ENCODE data around the gene TRIM39.

The TRIM39 gene

DNA sequence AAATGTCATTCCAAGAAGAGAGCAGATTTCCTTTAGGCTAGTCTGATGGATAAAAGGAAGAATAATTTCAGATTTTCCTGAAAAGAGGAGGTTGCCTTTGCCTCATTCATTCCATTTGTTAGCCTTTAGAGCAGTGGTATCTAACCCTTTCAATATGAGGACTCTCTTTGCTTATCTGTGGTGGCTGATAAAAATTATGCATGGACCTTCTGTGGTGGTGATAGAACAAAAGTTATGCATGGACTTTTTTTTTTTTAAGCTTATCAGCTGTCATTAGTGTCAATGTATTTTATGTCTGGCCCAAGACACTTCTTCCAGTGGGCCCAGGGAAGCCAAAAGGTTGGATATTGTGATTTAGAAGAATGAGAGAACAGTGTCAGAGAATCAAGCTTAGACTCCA lies 1.7 kb downstream of the TRIM39 start:
- no peak for DNase-seq

DNA sequence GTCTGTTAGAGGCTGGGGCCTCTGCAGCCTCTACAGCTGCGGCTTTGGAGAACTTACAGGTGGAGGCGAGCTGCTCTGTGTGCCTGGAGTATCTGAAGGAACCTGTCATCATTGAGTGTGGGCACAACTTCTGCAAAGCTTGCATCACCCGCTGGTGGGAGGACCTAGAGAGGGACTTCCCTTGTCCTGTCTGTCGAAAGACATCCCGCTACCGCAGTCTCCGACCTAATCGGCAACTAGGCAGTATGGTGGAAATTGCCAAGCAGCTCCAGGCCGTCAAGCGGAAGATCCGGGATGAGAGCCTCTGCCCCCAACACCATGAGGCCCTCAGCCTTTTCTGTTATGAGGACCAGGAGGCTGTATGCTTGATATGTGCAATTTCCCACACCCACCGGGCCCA lies 2.6 kb downstream of the TRIM39 start:
- no peak for DNase-seq

DNA sequence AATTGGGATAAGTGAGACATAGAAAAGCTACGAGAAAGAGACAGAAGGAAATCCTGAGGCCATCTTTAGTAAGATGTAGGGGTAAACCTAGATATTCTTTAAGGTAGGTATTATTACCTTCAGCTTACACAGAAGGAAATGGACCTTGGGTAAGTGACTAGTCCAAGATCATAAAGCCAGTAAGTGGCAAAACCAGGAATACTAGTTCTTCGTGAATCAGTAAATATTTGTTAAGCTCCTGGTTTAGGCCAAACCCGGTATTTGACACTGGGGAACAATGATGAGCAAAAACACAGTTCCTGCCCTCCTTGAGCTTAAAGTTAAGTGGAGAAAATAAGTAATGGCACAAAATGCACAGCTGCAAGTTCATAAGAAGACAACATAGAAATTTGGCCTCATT lies 5.3 kb downstream of the TRIM39 start:
- DNase-seq: no peak

DNA sequence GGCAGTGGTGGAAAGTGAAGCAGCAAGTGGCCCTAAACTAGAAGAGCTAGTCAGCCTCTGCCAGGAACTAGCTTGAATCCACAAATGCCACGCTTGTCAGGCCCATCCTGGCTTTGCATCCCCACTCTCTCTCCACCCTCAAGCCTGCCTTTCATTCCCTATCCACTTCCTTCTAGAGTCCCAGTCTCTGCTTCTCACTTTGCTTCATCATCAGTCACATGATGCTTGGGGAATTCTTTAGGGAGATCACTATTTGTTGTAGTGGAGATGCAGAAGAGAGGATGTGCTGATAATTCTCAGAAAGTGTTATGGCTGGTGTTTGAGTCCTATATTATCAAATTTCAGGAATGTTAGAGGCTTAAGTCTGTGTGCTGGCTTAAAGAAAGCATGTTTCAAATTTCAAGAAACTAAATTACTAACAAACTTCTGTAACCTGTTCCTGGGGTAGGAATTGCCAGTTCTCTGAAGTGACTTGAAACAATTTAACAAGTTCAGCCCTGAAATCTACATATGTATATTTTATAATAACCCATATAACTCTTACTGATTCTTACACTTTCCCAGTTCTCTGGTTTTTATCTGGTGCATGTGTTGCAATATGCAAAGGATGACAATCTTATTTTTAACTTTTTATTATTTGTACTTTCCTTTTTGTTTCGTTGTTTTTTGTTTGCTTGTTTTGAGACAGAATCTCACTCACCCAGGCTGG lies 7.5 kb downstream of the TRIM39 start:
- no peak for DNase-seq

DNA sequence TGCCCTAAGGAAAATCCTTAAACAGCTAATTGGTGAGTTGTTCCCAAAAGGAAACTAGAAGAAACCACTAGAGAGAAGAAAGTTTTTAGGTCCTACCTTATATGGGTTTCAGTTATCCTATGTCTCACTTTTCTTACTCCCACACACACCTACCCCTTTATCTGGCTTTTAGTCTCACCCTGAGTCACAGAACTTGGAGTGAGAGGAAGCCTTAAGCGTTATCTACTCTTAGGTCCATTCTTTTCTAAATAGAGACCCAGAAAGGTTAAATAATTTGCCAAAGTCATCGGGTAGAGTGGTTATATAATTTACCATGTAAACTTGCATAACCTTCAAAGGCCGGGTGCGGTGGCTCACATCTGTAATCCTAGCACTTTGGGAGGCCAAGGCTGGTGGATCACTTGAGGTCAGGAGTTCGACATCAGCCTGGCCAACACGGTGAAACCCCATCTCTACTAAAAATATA lies 13.9 kb downstream of the TRIM39 start:
- no peak for DNase-seq

DNA sequence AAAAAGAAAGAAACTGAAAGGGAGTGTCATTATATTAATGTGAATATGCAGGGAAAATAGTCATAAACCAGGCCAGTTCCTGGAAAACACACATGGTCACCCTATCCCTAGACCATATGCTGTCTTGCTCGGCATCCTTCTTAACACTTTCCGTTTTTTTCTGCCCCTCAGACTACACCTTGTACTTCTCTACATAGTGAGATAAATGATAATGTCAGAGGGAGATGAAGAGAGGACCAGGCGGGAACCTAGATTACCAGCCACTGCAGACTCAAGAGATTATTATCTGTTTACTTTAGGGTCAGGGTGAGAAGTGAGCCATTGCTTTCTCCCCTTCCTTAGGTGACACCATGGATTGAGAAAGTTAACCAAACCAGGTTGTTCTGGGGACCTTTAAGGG lies 14.5 kb downstream of the TRIM39 start:
- DNase-seq: no peak

DNA sequence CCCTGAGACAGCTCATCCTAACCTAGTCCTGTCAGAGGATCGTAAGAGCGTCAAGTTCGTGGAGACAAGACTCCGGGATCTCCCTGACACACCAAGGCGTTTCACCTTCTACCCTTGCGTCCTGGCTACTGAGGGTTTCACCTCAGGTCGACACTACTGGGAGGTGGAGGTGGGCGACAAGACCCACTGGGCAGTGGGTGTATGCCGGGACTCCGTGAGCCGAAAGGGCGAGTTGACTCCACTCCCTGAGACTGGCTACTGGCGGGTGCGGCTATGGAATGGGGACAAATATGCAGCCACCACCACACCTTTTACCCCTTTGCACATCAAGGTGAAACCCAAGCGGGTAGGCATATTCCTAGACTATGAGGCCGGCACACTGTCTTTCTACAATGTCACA lies 15.0 kb downstream of the TRIM39 start:
- DNase-seq: no peak

DNA sequence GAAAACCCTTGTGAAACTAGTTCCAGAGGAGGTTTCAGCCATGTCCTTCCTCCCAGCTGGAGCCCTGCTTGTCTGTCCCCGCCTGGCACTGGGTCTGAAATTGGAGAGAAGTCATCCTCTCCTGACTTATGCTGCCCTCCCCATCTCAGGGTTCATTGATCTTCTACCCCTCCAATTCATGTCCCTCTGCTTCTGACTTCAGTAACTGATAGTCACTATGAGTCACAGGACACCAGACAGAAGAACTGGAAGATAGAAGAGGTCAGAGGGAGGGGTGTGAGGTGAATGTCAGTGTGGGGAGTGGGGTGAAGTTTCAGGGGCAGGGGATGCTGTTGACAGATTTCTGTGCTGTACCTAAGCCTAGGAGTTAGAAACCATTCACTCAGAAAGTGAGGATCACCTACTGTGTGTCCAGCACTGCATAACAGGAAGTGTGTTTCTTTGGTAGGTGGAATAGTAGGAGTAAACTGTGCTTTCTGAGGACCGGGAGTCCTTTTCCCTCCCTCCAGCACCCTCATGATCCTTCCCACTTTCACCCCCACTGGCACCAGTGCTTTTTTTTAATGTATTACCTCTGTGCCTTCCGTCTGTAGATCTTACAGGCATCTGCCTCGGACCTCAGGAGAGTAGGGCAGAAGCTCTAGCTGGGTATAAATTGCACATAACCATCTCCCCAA lies 17.6 kb downstream of the TRIM39 start:
- DNase-seq: no peak

DNA sequence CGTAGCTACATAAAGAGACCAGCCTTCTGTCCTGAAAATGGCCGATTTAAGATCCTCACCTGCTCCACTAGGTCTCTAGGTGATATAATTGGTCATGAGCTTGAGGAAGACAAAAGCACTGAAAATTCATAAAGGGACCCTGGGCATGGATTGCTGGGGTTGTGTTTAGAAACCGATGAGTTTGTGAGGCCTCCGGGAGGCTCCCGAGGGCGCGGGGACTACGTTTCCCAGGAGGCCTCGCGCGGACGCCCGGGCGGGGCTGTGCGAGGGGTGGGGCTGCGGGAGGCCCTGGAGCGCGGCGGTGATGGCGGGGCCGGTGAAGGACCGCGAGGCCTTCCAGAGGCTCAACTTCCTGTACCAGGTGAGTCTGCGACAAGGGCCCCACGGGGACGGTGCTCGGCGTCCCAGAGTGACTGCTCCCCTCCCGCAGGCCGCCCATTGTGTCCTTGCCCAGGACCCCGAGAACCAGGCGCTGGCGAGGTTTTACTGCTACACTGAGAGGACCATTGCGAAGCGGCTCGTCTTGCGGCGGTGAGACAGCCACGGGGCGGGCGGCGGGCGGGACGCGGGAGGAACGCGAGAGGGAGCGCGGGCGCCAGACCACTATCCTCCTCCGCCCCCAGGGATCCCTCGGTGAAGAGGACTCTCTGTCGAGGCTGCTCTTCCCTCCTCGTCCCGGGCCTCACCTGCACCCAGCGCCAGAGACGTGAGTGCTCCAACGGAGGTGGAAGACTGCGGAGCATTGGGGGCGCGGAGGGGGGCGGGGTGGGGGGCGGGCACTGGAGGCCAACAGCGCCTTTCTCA lies 18.3 kb downstream of the TRIM39 start, which contains the start of gene RPP21:
Gene RPP21, plus strand, starts transcription at position 289 of the 804 bp plus-strand sequence. Its CDS starts 16 bp downstream, at position 305.
- peak; percentile 90 for DNase-seq

DNA sequence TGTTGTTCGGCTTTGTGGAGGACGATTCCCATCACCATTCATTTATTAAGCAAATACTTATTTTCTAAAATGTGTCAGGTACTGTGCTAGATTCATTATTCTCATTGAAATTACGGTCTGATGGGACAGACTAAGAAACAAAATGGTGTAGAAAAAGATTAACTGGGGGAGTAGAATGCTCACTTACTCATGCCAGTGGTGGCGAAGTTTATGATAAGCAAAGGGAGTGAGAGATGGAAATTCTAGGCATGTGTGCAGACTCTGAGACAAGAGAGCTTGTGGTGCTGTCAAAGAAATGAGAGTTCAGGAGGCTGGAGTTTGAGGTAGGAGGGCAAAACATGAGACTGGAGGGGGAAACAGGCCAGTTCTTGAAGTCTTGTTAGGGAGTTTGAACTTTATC lies 19.1 kb downstream of the TRIM39 start:
- DNase-seq: no peak

DNA sequence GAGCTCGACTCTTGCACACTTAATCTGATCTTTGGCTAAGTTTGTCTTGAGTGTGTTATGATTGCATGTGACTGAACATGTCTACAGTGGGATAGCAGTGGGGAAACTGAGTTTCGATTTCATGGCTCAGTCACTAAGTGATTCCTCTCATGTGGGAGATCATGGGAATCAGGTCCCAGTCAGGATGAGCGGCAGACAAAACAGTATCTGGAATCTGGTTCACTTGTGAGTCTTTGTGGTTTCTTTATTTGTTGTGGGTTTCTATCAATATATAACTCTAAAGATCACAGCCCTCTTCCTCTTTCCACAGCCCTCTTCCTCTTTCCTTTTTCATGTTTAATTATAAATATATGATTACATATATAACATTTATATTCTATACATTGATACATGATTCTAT lies 22.2 kb downstream of the TRIM39 start:
- no peak for DNase-seq

DNA sequence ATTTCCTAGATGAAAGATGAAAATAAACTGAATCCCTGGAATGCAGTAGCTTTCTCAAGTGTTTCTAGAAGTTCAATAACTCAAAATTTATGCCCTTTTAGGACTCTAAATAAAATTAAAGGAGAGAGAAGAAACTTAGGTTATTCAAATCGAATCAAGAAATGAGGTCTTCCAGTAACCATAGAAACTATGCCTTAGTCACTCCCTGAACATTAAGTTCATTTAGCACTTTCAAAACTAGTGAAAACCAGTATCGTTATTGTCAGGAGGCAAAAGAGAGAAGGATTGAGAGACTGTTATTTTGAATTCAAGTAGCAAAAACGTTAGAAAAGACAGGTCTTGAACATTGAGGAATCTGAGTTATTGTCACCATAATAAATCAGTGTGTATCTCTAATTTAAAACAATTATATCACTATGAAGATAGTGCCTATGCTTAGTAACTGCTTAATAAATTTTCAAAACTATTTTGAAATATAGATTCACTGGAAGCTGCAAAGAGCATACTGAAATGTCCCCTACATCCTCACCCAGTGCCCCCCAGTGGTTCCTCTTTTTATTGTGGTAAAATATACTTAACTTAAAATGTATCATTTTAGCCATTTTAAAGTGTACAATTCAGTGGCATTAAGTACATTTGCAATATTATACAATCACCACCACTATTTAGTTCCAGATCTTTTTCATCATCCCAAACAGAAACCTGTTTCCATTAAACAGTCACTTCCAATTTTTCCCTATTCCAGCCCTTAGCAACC lies 22.9 kb downstream of the TRIM39 start:
- no peak for DNase-seq

DNA sequence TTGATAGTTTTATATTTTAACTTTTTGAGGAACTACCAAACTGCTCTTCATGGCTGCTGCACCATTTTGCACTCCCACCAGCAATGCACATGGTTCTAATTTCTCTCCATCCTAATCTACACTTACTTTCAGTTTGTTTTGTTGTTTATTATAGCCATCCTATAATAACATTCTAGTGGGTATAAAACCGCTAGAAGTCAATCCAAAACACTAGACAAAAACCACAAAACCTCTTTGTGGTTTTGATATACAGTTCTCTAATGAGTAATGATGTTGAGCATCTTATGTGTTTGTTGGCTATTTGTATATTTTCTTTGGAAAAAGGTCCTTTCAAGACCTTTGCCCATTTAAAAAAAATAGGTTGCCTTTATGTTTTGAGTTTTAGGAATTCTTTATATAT lies 23.8 kb downstream of the TRIM39 start:
- no peak for DNase-seq

DNA sequence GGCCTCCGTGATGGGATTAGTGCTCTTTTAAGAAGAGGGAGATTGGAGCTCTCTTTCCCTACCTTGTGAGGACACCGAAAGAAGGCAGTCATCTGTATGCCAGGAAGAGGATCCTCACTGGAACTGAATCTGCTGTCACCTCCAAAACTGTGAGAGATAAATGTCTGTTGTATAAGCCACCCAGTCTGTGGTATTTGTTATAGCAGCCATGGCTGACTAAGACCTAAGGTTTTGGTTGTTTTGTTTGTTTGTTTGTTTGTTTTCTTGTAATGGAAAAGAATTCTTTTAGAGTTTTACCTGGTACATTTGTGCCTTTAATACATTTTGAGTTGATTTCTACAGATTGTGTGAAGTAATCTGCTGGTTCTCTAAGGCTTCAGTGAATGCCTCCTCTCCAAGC lies 25.8 kb downstream of the TRIM39 start:
- DNase-seq: no peak

DNA sequence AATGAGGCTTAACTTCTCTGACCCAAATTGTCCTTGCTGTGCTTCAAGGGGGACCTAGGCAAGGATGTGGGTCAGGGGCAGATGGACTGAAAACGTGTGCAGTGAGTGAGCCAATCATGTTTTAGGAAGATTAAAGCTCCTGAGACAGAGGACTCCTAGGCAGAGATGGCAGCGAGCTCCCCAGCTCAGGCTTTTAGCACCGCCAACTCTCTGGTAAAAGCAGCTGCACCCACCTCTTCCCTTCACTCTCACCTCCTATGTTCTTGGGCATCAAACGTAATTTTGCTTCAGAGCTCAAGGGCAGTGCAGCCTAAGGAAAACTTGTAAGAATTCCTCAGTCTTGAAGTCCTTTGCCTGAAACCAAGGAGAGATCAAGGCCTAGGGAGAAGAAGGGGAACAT lies 28.6 kb downstream of the TRIM39 start:
- no peak for DNase-seq

DNA sequence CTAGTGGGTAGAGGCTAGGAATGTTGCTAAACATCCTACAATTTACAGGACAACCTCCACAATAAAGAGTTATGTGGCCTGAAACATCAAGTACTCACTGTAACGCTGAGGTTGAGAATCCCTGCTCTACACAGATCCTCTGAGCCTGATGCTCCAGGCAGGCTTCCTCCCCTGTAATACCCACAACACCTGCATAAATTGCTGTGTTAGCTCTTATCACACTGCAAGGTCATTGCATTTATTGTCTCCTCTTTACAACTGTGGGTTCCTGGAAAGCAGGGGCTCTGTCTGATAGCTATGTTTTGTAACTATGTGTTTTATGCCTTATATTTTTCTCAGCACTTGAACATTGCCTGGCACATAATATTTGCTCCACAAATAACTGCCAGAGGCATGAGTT lies 29.8 kb downstream of the TRIM39 start:
- no peak for DNase-seq

DNA sequence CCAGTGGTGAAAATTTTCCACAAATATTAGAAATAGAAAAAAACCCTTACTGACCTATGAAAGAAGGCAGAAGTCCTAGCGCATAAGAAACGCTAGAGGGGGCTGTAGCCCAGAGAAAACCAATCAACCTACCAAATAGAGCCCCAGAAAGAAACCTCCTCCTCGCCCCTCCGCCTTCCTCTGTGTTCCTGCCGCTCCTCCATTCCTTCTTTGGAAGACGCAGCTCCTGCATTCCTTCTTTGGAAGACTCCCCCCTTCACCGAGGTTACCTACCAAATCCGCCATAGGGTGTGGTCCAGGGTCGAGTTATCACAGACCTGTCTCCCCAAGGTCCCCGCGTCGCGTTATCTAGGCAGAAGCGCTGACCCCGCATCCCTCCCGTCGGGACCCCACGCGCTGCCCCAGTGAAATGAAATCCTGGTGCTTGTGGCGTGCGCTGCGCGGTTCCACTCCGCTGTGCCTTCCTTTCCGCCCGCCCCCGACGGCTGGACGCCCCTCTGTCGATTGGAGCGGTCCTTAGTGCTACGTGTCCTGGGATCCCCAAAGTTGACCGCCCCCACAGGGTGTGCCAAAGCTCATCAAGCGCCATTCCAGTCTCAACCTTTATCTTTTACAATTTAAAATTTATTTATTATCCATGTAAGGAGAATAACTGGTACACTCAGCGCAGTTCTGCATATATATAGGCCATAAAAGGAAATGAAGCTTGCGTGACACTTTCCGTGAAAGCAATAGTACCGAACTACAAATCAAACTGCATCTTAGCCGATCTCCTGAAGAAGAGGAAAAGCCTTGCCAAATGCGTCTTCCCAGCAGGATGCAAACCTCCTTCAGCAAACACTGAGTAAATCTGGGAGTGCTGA lies 31.2 kb downstream of the TRIM39 start:
- DNase-seq: peak; percentile 53

DNA sequence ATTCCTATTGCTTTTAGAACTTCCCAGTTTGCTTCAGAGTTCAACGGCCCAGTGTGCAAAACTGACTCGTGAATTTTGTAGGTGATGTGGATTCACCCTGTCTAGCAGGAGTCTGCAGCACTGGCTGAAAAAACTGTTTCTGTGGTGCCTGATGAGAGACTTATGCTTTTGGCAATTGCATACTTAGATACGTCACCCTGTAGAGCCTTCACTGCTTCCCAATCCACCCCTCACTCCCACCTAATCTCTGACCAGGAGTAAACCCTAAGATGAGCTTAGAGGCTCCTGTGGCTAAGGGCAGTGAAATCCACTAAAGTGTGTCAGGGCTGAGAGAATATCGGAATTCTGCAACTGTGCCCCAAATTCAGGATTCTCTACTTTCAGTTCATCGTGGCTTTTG lies 32.5 kb downstream of the TRIM39 start:
- no peak for DNase-seq

DNA sequence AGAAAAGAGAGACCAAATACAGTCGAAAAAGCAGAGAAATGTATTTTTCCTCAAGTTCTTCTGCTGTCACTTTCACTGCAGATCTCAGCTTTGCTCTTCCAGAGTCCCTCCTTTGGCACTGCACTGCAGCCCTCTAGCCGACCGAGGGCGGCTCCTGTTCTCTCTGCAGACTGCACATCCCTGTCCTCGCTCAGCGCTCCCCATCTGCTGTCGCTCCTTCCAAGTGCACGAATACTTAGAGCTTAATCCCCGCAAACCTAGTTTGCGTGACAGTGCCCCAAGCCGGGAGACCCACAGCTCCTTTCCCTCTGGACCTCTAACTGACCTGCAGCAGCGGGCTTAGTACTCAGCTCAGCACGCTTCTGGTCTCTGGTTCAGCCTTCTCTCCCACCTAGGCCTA lies 33.4 kb downstream of the TRIM39 start:
- DNase-seq: no peak

DNA sequence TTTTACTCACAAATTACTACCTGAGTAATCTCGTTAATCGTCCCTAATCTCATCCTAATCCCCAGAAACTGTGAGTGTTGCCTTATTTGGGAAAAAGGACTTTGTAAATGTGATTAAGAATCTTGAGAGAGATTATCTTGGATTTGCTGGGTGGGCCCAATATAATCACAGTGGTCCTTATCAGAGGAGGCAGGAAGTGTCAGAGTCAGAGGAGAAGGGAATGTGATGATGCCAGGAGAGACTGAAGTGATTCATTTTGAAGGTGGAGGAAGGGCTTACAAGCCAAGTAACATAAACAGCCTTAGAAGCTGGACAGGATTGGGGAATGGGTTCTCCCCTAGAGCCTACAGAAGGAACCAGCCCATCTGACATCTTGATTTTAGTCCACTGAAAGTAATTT lies 34.9 kb downstream of the TRIM39 start:
- no peak for DNase-seq

DNA sequence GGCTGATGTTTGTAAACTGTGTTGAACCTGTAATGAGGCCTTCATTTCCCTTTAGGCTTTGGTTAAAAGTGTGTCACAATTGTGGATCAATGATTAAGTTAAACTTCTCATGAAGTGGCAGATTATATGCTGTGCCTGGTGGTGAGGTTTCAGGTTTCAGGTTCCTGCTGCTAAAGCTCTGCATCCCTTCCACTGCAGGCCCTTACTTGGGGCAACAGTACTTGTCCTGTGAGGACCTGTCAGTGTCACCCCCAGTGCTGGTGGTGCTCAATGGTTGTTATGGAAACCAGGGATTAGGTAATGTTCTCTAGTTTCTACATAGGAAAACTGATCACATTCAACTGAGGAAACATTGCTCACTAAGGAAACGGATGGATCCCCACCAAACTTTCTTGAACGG lies 36.7 kb downstream of the TRIM39 start:
- no peak for DNase-seq

DNA sequence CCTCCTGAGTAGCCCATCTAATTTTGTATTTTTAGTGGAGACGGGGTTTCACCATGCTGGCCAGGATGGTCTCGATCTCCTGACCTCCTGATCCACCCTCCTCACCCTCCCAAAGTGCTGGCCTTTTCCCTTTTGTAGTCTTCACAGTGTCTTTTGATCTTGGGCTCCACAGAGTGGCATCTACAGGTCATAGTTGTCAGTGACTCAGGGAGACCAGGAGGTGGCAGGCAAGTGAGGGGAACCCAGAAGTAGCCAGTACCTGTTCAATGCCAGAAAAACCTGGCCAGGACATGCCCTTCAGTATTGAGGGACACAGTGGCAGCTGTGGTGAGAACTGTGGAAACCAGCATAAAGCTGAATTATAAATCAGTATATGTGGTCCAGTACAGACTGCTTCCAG lies 37.9 kb downstream of the TRIM39 start:
- DNase-seq: no peak

Data from activated naive CD4-positive, alpha-beta T cell treated with anti-CD3 and anti-CD28 coated beads, Interleukin-2, amount 50 U/mL, for 16 hours (primary cell).